ENCODE measurements around the gene PRICKLE1.

DNA sequence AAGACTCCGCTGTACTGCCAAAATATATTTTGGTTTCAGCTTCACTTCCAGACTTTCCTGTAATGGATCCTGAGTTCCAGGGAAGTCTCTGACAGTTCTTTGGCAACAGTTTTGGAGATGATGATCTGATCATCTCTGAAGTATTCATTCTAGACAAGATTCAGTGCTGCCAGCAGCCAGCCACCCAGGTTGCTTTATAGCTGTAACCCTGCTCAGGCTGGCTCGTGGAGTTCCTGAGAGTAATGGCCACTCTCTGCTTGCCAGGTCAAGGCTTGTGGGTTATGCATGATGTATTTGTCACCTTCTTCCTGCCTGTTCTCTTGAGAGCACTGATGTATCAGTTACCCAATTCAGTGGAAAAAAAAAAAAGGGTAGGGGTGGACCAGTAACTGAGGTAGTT lies 139.3 kb downstream of the PRICKLE1 start:
- TF ChIP-seq CTCF (IDR thresholded peaks at IDR 0.05) (no peak), POLR2A (IDR thresholded peaks at IDR 0.05) (no peak)
